ENCODE data around the gene TCERG1L. TPM values are rescaled to one million over a fixed set of nuclear protein-coding genes. Genes with fewer than 3 reads are reported as not detected.

Gene TCERG1L
- total RNA-seq, 1 experiment from 2014 or later, result not detected

- no peaks in the 10 kb centered on the region for H3K4me1 ChIP-seq (ENCODE audit: control insufficient read depth, insufficient read depth, low read length)
- ChIA-PET POLR2A (no interaction called here), CTCF (no interaction called here)
- no peaks in the 10 kb centered on the region for H3K27me3 ChIP-seq (ENCODE audit: control insufficient read depth, insufficient read depth, low read length)
- TF ChIP-seq TCF7L2 (IDR thresholded peaks at IDR 0.05; ENCODE audit: low read depth, low read length), result no peak
- in situ Hi-C loops (cut with HindIII; ENCODE audit: low pct_unique_long_range_greater_than_20kb, low sequenced_read_pairs), result no loop called here
- no peaks in the 10 kb centered on the region for H3K36me3 ChIP-seq (ENCODE audit: control insufficient read depth, insufficient read depth, low read length)
- no peak overlapping the region for H3K27ac ChIP-seq (ENCODE audit: low read length)
- intact Hi-C loops (cut with micrococcal nuclease; ENCODE audit: unreplicated experiment), result no loop called here
- H3K4me3 ChIP-seq (ENCODE audit: low read depth in 2 of 2, low read length in 2 of 2), result no peak overlapping the region
- ATAC-seq (no peak), DNase-seq (ENCODE audit: low read depth, low spot score) (no peak)
- no peaks in the 10 kb centered on the region for H3K9me3 ChIP-seq (ENCODE audit: control insufficient read depth, insufficient read depth, low read depth, low read length)
- BruUV-seq (replicated peaks), result no TSS peak
Measured at GRCh38 chr10:131111471-131112080, 199.9 kb downstream of the TCERG1L start.

DNA sequence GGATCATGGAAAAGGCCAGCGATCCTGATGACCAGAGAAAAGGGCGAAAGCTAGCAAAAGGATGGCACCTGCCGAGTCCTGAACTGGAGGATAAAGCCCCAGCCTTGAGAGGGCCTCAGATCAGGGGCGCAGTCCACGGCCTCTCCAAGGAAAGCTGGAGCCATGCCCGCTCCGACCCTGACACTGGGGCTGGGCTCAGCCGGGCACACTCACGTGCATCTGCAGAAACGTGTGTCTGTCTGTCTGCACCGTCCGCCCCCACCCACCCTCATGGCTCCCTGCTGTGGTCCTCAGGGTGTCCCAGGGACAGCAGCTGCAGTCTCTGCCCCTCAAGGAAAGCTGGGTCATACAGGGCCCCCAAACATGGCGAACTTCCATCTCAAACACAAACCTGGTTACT lies 200.5 kb downstream of the TCERG1L start:
- no peak for TF ChIP-seq POLR2AphosphoS5 (IDR thresholded peaks at IDR 0.05; ENCODE audit: low read depth, low read length)
- no peak for TF ChIP-seq SIN3A (IDR thresholded peaks at IDR 0.05; ENCODE audit: borderline replicate concordance, insufficient read depth, low read depth, low read length)
- TF ChIP-seq CTCF (IDR thresholded peaks at IDR 0.05), result no peak
- TF ChIP-seq, protein P1, sequence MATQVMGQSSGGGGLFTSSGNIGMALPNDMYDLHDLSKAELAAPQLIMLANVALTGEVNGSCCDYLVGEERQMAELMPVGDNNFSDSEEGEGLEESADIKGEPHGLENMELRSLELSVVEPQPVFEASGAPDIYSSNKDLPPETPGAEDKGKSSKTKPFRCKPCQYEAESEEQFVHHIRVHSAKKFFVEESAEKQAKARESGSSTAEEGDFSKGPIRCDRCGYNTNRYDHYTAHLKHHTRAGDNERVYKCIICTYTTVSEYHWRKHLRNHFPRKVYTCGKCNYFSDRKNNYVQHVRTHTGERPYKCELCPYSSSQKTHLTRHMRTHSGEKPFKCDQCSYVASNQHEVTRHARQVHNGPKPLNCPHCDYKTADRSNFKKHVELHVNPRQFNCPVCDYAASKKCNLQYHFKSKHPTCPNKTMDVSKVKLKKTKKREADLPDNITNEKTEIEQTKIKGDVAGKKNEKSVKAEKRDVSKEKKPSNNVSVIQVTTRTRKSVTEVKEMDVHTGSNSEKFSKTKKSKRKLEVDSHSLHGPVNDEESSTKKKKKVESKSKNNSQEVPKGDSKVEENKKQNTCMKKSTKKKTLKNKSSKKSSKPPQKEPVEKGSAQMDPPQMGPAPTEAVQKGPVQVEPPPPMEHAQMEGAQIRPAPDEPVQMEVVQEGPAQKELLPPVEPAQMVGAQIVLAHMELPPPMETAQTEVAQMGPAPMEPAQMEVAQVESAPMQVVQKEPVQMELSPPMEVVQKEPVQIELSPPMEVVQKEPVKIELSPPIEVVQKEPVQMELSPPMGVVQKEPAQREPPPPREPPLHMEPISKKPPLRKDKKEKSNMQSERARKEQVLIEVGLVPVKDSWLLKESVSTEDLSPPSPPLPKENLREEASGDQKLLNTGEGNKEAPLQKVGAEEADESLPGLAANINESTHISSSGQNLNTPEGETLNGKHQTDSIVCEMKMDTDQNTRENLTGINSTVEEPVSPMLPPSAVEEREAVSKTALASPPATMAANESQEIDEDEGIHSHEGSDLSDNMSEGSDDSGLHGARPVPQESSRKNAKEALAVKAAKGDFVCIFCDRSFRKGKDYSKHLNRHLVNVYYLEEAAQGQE (IDR thresholded peaks at IDR 0.05; ENCODE audit: insufficient read depth in 1 of 2, low read depth in 2 of 2, low read length in 1 of 2), result no peak
- no peak for TF ChIP-seq TCF7L2 (IDR thresholded peaks at IDR 0.05; ENCODE audit: low read depth, low read length)
- no peaks in the 10 kb centered on the region for H3K36me3 ChIP-seq (ENCODE audit: control insufficient read depth, insufficient read depth, low read length)
- H3K27ac ChIP-seq (ENCODE audit: low read length), result no peak overlapping the region
- DNase-seq (ENCODE audit: low read depth, low spot score) (no peak), ATAC-seq (no peak)
- ChIA-PET CTCF (no interaction called here), POLR2A (no interaction called here)
- no peaks in the 10 kb centered on the region for H3K4me1 ChIP-seq (ENCODE audit: control insufficient read depth, insufficient read depth, low read length)
- intact Hi-C loops (cut with micrococcal nuclease; ENCODE audit: unreplicated experiment) (no loop called here), in situ Hi-C loops (cut with HindIII; ENCODE audit: low pct_unique_long_range_greater_than_20kb, low sequenced_read_pairs) (no loop called here)
- no peaks in the 10 kb centered on the region for H3K9me3 ChIP-seq (ENCODE audit: control insufficient read depth, insufficient read depth, low read depth, low read length)
- no peaks in the 10 kb centered on the region for H3K27me3 ChIP-seq (ENCODE audit: control insufficient read depth, insufficient read depth, low read length)
- H3K4me3 ChIP-seq (ENCODE audit: low read depth in 2 of 2, low read length in 2 of 2), result no peak overlapping the region
- no TSS peak for BruUV-seq (replicated peaks)

DNA sequence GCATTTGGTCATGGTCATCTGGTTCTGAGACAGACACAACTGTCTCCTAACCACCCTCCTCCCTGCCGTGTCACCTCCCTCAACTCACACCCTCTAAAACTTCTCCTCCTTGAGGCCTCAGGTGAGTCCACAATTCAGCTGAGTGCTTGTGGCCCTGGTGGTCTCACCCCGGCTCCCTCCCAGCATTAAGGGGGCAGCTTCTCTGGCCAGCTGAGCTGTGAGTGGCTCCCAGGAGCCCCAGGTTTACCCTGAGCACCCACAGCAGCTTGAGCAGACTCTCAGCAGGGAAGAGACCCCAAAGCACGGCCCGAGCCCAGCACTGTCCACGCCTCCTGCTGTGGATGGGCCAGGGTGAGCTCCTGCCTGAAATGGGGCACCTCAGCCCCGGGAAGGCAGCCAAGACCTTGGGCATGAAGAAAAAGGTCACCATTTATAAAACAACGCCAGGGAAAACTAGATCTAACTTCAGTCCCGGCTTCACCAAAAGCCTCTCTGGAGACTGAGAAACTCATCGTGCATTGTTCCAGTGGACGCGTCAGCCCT lies 201.2 kb downstream of the TCERG1L start:
- H3K4me1 ChIP-seq (ENCODE audit: control insufficient read depth, insufficient read depth, low read length), result no peaks in the 10 kb centered on the region
- H3K36me3 ChIP-seq (ENCODE audit: control insufficient read depth, insufficient read depth, low read length), result no peaks in the 10 kb centered on the region
- H3K27me3 ChIP-seq (ENCODE audit: control insufficient read depth, insufficient read depth, low read length), result no peaks in the 10 kb centered on the region
- TF ChIP-seq, protein P1 (IDR thresholded peaks at IDR 0.05; ENCODE audit: insufficient read depth in 1 of 2, low read depth in 2 of 2, low read length in 1 of 2), result no peak
- TF ChIP-seq SIN3A (IDR thresholded peaks at IDR 0.05; ENCODE audit: borderline replicate concordance, insufficient read depth, low read depth, low read length), result no peak
- TF ChIP-seq TCF7L2 (IDR thresholded peaks at IDR 0.05; ENCODE audit: low read depth, low read length), result no peak
- TF ChIP-seq POLR2AphosphoS5 (IDR thresholded peaks at IDR 0.05; ENCODE audit: low read depth, low read length), result no peak
- no peak for TF ChIP-seq CTCF (IDR thresholded peaks at IDR 0.05)
- no peak overlapping the region for H3K4me3 ChIP-seq (ENCODE audit: low read depth in 2 of 2, low read length in 2 of 2)
- no peak overlapping the region for H3K27ac ChIP-seq (ENCODE audit: low read length)
- H3K9me3 ChIP-seq (ENCODE audit: control insufficient read depth, insufficient read depth, low read depth, low read length), result no peaks in the 10 kb centered on the region
- ChIA-PET CTCF (no interaction called here), POLR2A (no interaction called here)
- DNase-seq (ENCODE audit: low read depth, low spot score) (no peak), ATAC-seq (no peak)
- in situ Hi-C loops (cut with HindIII; ENCODE audit: low pct_unique_long_range_greater_than_20kb, low sequenced_read_pairs), result no loop called here
- no TSS peak for BruUV-seq (replicated peaks)
- intact Hi-C loops (cut with micrococcal nuclease; ENCODE audit: unreplicated experiment), result no loop called here

Measured in Panc1 (cell line).